ENCODE data around the gene PLEK. TPM values are rescaled to one million over a fixed set of nuclear protein-coding genes. Genes with fewer than 3 reads are reported as not detected.

PLEK gene, protein sequence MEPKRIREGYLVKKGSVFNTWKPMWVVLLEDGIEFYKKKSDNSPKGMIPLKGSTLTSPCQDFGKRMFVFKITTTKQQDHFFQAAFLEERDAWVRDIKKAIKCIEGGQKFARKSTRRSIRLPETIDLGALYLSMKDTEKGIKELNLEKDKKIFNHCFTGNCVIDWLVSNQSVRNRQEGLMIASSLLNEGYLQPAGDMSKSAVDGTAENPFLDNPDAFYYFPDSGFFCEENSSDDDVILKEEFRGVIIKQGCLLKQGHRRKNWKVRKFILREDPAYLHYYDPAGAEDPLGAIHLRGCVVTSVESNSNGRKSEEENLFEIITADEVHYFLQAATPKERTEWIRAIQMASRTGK
- total RNA-seq = not detected
- not detected for polyA plus RNA-seq (2013, experiment 1 of 2)
- polyA plus RNA-seq (2013, experiment 2 of 2) = not detected
- long read RNA-seq, experiment 1 = 0 reads
- long read RNA-seq, experiment 2 = 0 reads
- long read RNA-seq, experiment 3 = 0 reads
- long read RNA-seq, experiment 4 = 0 reads

DNA sequence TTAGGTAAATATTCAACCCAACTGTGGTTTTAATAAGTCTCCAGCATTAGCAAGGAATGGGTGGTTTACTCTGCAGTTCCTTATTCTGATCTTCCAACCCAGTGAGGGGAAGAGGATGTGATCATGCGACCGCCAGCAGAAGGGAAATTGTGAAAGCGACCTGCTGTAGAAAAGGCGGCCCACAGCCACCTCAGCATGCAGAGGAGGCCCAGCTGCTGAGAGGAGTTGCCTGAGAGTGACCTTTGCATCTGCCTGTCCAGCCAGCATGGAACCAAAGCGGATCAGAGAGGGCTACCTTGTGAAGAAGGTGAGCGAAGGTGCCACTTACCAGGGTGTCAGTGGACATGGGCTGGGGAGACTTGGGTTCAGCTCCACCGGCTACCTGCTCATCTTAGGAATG lies at the start of gene PLEK:
Gene PLEK, plus strand, starts transcription at position 196 of the 400 bp plus-strand sequence. Its CDS starts 70 bp downstream, at position 266.
- Mint-ChIP-seq H3K4me1 (peaks cover 7% of the 10 kb centered on the region), H3K27ac (no peak within 1 kb of the TSS), H3K4me3 (no peak within 1 kb of the TSS), H3K9me3 (no peaks in the 10 kb centered on the region), H3K27me3 (ENCODE audit: insufficient read depth) (peaks cover 9% of the 10 kb centered on the region), H3K36me3 (ENCODE audit: low read depth) (no peaks in the 10 kb centered on the region)
- Histone ChIP-seq H3K4me1 (ENCODE audit: control insufficient read depth, insufficient read depth, low read length) (no peaks in the 10 kb centered on the region), H3K27me3 (ENCODE audit: control insufficient read depth, insufficient read depth, low read length, poor library complexity, severe bottlenecking) (no peaks in the 10 kb centered on the region), H3K27ac (ENCODE audit: low read depth, low read length) (no peak within 1 kb of the TSS), H3K9me3 (ENCODE audit: control insufficient read depth, low read length) (no peaks in the 10 kb centered on the region), H3K4me3 (ENCODE audit: low read length) (no peak within 1 kb of the TSS), H3K9ac (ENCODE audit: extremely low read depth, low read length, poor library complexity, severe bottlenecking) (no peak within 1 kb of the TSS), H3K36me3 (ENCODE audit: control insufficient read depth, insufficient read depth, low read length) (no peaks in the 10 kb centered on the region)
- 88 to 89% methylated on average over 6 to 7 of the region's 7 CpGs for WGBS, 2 experiments (ENCODE audit: insufficient coverage in 1 of 2, insufficient read length in 1 of 2)
- TF ChIP-seq, protein P1, sequence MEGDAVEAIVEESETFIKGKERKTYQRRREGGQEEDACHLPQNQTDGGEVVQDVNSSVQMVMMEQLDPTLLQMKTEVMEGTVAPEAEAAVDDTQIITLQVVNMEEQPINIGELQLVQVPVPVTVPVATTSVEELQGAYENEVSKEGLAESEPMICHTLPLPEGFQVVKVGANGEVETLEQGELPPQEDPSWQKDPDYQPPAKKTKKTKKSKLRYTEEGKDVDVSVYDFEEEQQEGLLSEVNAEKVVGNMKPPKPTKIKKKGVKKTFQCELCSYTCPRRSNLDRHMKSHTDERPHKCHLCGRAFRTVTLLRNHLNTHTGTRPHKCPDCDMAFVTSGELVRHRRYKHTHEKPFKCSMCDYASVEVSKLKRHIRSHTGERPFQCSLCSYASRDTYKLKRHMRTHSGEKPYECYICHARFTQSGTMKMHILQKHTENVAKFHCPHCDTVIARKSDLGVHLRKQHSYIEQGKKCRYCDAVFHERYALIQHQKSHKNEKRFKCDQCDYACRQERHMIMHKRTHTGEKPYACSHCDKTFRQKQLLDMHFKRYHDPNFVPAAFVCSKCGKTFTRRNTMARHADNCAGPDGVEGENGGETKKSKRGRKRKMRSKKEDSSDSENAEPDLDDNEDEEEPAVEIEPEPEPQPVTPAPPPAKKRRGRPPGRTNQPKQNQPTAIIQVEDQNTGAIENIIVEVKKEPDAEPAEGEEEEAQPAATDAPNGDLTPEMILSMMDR (conservative IDR thresholded peaks at IDR 0.05) = no peak
- no peak for DNase-seq

DNA sequence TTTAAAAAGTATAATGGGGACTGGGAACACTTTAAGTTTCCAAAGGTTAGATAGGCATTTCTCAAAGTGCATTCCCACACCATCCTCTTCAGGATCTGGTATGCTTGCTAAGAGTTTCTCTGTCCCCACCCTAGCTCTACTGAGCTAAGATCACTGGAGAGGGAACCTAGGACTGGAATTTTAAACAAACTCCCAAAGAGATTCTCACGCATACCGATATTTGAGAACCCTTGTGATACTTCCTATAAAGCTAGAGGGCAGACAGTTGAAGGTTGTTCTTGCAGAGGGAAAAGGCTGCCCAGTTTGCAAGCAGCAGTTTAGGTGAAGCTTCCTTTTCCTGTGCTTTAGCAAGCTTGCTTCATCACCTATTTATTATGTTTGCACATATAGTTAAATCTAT lies 49.0 kb upstream of the PLEK start:
- 75 to 83% methylated on average over 2 of the region's 2 CpGs for WGBS, 2 experiments (ENCODE audit: insufficient coverage in 1 of 2, insufficient read length in 1 of 2)
- Mint-ChIP-seq H3K36me3 (ENCODE audit: low read depth) (no peaks in the 10 kb centered on the region), H3K27me3 (ENCODE audit: insufficient read depth) (peaks cover 52% of the 10 kb centered on the region), H3K4me3 (no peak overlapping the region), H3K27ac (no peak overlapping the region), H3K9me3 (no peaks in the 10 kb centered on the region), H3K4me1 (peaks cover 7% of the 10 kb centered on the region)
- TF ChIP-seq, protein P1 (conservative IDR thresholded peaks at IDR 0.05) = no peak
- Histone ChIP-seq H3K9me3 (ENCODE audit: control insufficient read depth, low read length) (no peaks in the 10 kb centered on the region), H3K27ac (ENCODE audit: low read depth, low read length) (no peak overlapping the region), H3K4me1 (ENCODE audit: control insufficient read depth, insufficient read depth, low read length) (no peaks in the 10 kb centered on the region), H3K4me3 (ENCODE audit: low read length) (no peak overlapping the region), H3K9ac (ENCODE audit: extremely low read depth, low read length, poor library complexity, severe bottlenecking) (no peak overlapping the region), H3K27me3 (ENCODE audit: control insufficient read depth, insufficient read depth, low read length, poor library complexity, severe bottlenecking) (peaks cover 57% of the 10 kb centered on the region), H3K36me3 (ENCODE audit: control insufficient read depth, insufficient read depth, low read length) (no peaks in the 10 kb centered on the region)
- DNase-seq = no peak

DNA sequence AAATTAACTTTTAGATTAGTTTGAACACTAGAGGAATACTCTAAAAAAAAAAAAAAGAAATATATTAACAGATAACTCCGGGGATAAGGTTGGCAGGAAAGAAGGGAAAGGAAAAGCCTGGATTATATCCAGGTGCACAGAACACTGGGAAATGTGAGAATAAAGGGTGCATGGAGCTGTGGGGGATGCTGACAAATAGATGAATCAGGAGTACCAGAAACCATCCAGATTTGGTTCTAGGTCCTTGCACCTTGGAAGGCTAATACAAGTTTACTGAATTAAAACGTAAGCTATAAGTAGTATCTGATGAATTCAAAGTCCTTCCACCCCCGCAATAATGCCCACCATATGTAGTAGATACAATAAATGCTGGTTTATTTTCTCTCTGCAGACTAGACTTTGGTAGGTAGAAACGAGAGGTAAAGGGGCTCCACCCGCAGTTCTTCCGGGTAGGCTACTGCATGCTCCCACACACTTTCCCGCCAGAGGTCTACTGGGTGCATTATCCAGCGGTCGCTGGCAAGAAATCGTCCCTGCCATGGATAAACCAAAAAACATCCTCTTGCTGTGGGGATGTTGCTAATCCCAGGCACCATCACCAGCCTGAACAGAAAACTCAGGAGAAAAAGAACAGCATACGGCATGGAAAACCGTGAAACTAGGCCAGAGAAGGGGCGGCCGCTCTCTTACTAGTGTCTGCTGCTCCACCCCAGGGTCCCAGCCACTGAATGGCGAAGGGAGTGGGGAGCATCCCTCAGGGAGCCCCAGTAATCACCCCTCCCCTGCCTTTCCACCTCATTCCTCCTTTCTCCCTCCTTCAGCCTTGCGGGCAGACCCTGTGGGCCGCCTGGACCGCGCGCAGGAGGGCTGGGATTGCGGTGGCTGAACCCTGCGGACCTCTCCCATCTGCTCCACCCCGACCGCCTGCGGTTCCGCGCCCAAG lies 46.8 kb upstream of the PLEK start:
- Histone ChIP-seq H3K4me3 (ENCODE audit: low read length) (peak overlapping the region; percentile 78), H3K9ac (ENCODE audit: extremely low read depth, low read length, poor library complexity, severe bottlenecking) (no peak overlapping the region), H3K36me3 (ENCODE audit: control insufficient read depth, insufficient read depth, low read length) (no peaks in the 10 kb centered on the region), H3K4me1 (ENCODE audit: control insufficient read depth, insufficient read depth, low read length) (no peaks in the 10 kb centered on the region), H3K9me3 (ENCODE audit: control insufficient read depth, low read length) (no peaks in the 10 kb centered on the region), H3K27me3 (ENCODE audit: control insufficient read depth, insufficient read depth, low read length, poor library complexity, severe bottlenecking) (peaks cover 78% of the 10 kb centered on the region), H3K27ac (ENCODE audit: low read depth, low read length) (no peak overlapping the region)
- TF ChIP-seq, protein P1 (conservative IDR thresholded peaks at IDR 0.05) = no peak
- peaks cover 67% of the 10 kb centered on the region for H3K27me3 Mint-ChIP-seq (ENCODE audit: insufficient read depth)
- H3K4me1 Mint-ChIP-seq = peaks cover 7% of the 10 kb centered on the region
- H3K36me3 Mint-ChIP-seq (ENCODE audit: low read depth) = no peaks in the 10 kb centered on the region
- no peaks in the 10 kb centered on the region for H3K9me3 Mint-ChIP-seq
- no peak overlapping the region for H3K27ac Mint-ChIP-seq
- H3K4me3 Mint-ChIP-seq = peak overlapping the region; percentile 56
- no peak for DNase-seq
- 35 to 65% methylated on average over 5 to 27 of the region's 27 CpGs for WGBS, 2 experiments (ENCODE audit: insufficient coverage in 1 of 2, insufficient read length in 1 of 2)
